Aorta (tissue), 5 donors: ENCODE results near the gene AQP10. TPM values are rescaled to one million over a fixed set of nuclear protein-coding genes. Genes with fewer than 3 reads are reported as not detected.
"Not testable (repeated sequence)": the region's sequence is repeated elsewhere in the genome, so short reads cannot be mapped to it uniquely, and the experiment has no call there.

Experiments
- ATAC-seq: fragments of 200-7000 bp; cut with Tn5 transposase; one replicate; pipeline ENCODE4 v1.9.1; 2022; ENCODE audit warnings: moderate library complexity; ENCODE audit not compliant: low FRiP score
- DNase-seq, 2 donors: peaks; one replicate each; pipeline ENCODE4 v3.0.0-alpha.2; 2020
- H3K27ac ChIP-seq, 2 donors: one replicate each; pipeline ENCODE4 v1.5.1; 2013; ENCODE audit warnings: low read length in 2 of 2, mild to moderate bottlenecking in 2 of 2, moderate library complexity in 2 of 2, control low read depth in 1 of 2, inconsistent platforms in 1 of 2, low read depth in 1 of 2
- H3K27me3 ChIP-seq, 2 donors: one replicate each; pipeline ENCODE4 v1.6.1; 2013; ENCODE audit warnings: control low read depth in 1 of 2, low read length in 1 of 2, mild to moderate bottlenecking in 1 of 2, moderate library complexity in 1 of 2; ENCODE audit not compliant: insufficient read depth in 2 of 2, control insufficient read depth in 1 of 2
- H3K36me3 ChIP-seq, 2 donors: one replicate each; pipeline ENCODE4 v1.6.1; 2013; ENCODE audit warnings: control low read depth in 1 of 2, low read length in 1 of 2, mild to moderate bottlenecking in 1 of 2; ENCODE audit not compliant: insufficient read depth in 2 of 2, control insufficient read depth in 1 of 2
- H3K4me1 ChIP-seq, 2 donors: one replicate each; pipeline ENCODE4 v1.6.1; 2013; ENCODE audit warnings: low read length in 2 of 2, control low read depth in 1 of 2, mild to moderate bottlenecking in 1 of 2, moderate library complexity in 1 of 2; ENCODE audit not compliant: insufficient read depth in 2 of 2, control insufficient read depth in 1 of 2
- H3K4me3 ChIP-seq, 2 donors: one replicate each; pipeline ENCODE4 v1.5.1; 2013; ENCODE audit warnings: low read length in 2 of 2, control low read depth in 1 of 2, mild to moderate bottlenecking in 1 of 2
- H3K9me3 ChIP-seq: one replicate; pipeline ENCODE4 v1.6.1; 2013; ENCODE audit warnings: mild to moderate bottlenecking, low read length; ENCODE audit not compliant: control insufficient read depth
- WGBS, 2 donors: extraction: QIAGEN DNeasy Blood & Tissue Kit; methylation state at CpG; one replicate each; pipeline ENCODE4 v1.1.7; 2013; 5-methylcytosine and 5-hydroxymethylcytosine counted together
- intact Hi-C, 2 donors: fragments of 100-400 bp; cut with DNase I; formaldehyde crosslinking; loops; one replicate each; pipeline versions ENCODE4 v1.14.2 to v1.15.0; 2022
- polyA plus RNA-seq, 2 donors: library from polyadenylated mRNA; stranded (reverse); fragments of 200-250 nt; gene quantifications; one replicate each; pipeline ENCODE4 v1.2.3, GENCODE V29; 2013
- total RNA-seq, 2 donors: library from RNA; stranded (reverse); fragmentation: NEBNext Ultra II Directional; extraction: Animal tissue kit (Norgen Biotek cat#: 25700); gene quantifications; one replicate each; pipeline ENCODE4 v1.2.1, GENCODE V29; 2021
- donor health status: healthy with polysubstance abuse.
- donor health status: Bipolar disorder and iron deficiency.
- donor health status: DM: no; HTN: no; CAD: no.
- donor health status: DM: no; HTN: no; CAD: no.
- donor health status: DM: yes; HTN: yes; CAD: no.

Gene AQP10
- total and polyA plus RNA-seq, 4 donors = 0.08 to 10.3 (median 0.26) TPM; not detected in 1

- Histone ChIP-seq H3K4me1 (no peaks in the 10 kb centered on the region), H3K9me3 (no peaks in the 10 kb centered on the region), H3K27me3 (no peaks in the 10 kb centered on the region), H3K27ac (no peak overlapping the region), H3K4me3 (no peak overlapping the region), H3K36me3 (no peaks in the 10 kb centered on the region)
- ATAC-seq (no peak), DNase-seq (no peak)
- intact Hi-C loops = no loop called here
- WGBS, 2 donors = 79 to 88% methylated on average over 1 of the region's 1 CpG
Observed at GRCh38 chr1:154301582-154301981, 19.3 kb upstream of the AQP10 start.

DNA sequence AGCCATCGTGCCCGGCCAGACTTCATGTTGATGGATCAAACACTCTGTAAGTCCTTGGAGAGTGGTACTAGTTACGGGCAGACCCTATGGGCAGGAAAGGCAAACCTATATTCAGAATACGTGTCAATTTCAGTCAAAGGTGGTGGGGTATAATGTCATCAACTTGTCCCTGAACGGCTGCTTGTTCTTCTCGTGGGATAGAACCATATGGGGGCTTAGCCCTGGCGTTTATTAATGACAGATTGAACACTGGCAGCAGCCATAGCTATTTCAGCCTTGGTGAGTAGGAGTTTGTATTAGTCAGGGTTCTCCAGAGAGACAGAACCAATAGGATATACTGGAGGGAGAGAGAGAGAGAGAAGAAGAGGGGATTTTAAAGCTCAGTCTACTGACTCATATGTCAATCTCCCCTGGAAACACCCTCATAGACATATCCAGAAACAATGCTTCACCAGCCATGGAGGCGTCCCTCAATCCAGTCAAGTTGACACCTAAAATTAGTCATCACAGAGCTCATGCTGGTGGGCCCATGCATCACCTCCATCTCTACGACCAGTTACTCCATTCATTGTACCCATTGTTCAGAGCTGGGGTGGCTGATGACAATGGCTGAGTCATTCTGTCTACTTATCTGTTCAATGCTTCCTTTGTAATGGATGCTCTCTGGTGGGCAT is 16.1 kb upstream of the AQP10 start:
- no peak overlapping the region for H3K4me3 ChIP-seq
- H3K27me3 ChIP-seq = no peaks in the 10 kb centered on the region
- H3K36me3 ChIP-seq = no peaks in the 10 kb centered on the region
- H3K27ac ChIP-seq = no peak overlapping the region
- 71 to 80% methylated on average over 9 of the region's 9 CpGs for WGBS, 2 donors
- H3K9me3 ChIP-seq = no peaks in the 10 kb centered on the region
- no peaks in the 10 kb centered on the region for H3K4me1 ChIP-seq
- no peak for DNase-seq
- no peak for ATAC-seq
- intact Hi-C loops = no loop called here

GRCh38 chr1:154306151-154306550 is 14.7 kb upstream of the AQP10 start:
- DNase-seq (no peak), ATAC-seq (no peak)
- WGBS, 2 donors = 82 to 86% methylated on average over 3 of the region's 3 CpGs

DNA sequence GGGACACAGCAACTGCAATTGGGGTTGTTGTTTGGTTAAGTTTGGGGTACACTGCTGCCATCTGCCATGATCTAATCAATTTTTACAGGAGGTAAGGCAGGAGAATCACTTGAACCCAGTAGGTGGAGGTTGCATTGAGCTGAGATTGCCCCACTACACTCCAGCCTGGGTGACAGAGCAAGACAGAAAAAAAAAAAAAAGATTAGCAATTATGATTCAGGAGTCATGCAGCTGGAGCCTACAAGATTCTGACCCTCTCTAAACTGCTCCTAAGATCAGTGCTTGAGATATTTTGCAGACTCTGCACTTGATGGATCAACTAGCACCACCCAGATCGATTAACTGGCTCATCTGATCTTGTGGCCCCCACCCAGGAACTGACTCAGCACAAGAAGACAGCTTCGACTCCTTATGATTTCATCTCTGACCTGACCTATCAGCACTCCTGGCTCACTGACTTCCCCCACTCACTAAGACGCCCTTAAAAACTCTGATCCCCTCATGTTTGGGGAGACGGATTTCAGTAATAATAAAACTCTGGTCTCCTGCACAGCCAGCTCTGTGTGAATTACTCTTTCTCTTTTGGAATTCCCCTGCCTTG is 13.1 kb upstream of the AQP10 start:
- WGBS, 2 donors = 66 to 74% methylated on average over 4 of the region's 4 CpGs
- H3K9me3 ChIP-seq, intact Hi-C loops: not testable (repeated sequence)

More at GRCh38 chr1:154306151-154306550, 14.7 kb upstream of the AQP10 start:
- Histone ChIP-seq H3K4me1 (no peaks in the 10 kb centered on the region), H3K27me3 (no peaks in the 10 kb centered on the region), H3K36me3 (no peaks in the 10 kb centered on the region), H3K4me3 (no peak overlapping the region), H3K9me3 (no peaks in the 10 kb centered on the region), H3K27ac (no peak overlapping the region)
- intact Hi-C loops = no loop called here

GRCh38 chr1:154309136-154309535 is 11.8 kb upstream of the AQP10 start:
- H3K27ac ChIP-seq, H3K9me3 ChIP-seq, intact Hi-C loops, H3K27me3 ChIP-seq, ATAC-seq, H3K36me3 ChIP-seq, H3K4me3 ChIP-seq, H3K4me1 ChIP-seq, DNase-seq: not testable (repeated sequence)
- 71 to 82% methylated on average over 7 of the region's 7 CpGs for WGBS, 2 donors

More for the DNA sequence above, 13.1 kb upstream of the AQP10 start:
- H3K4me1 ChIP-seq, H3K27ac ChIP-seq, H3K4me3 ChIP-seq, H3K27me3 ChIP-seq, DNase-seq, H3K36me3 ChIP-seq, ATAC-seq: not testable (repeated sequence)

- ATAC-seq, H3K4me3 ChIP-seq, H3K9me3 ChIP-seq, H3K27ac ChIP-seq, H3K27me3 ChIP-seq, DNase-seq, intact Hi-C loops, H3K36me3 ChIP-seq, H3K4me1 ChIP-seq: not testable (repeated sequence)
- whole genome bisulfite sequencing, 2 donors = 72 to 76% methylated on average over 13 of the region's 13 CpGs
Observed at GRCh38 chr1:154312229-154313065, 8.4 kb upstream of the AQP10 start.

GRCh38 chr1:154313066-154313356 is 7.9 kb upstream of the AQP10 start:
- intact Hi-C loops = no loop called here
- no peaks in the 10 kb centered on the region for H3K27me3 ChIP-seq
- no peak overlapping the region for H3K4me3 ChIP-seq
- H3K27ac ChIP-seq = no peak overlapping the region
- 83 to 85% methylated on average over 10 of the region's 10 CpGs for WGBS, 2 donors
- DNase-seq (no peak), ATAC-seq (no peak)
- H3K36me3 ChIP-seq = no peaks in the 10 kb centered on the region
- no peaks in the 10 kb centered on the region for H3K9me3 ChIP-seq
- no peaks in the 10 kb centered on the region for H3K4me1 ChIP-seq

- H3K4me3 ChIP-seq, DNase-seq, H3K4me1 ChIP-seq, H3K27me3 ChIP-seq, H3K36me3 ChIP-seq, H3K9me3 ChIP-seq, ATAC-seq, intact Hi-C loops, H3K27ac ChIP-seq: not testable (repeated sequence)
- WGBS, 2 donors = 79 to 86% methylated on average over 3 of the region's 3 CpGs
Observed at GRCh38 chr1:154314226-154314625, 6.7 kb upstream of the AQP10 start.
